Sciatic nerve (tissue), 2 donors: Measurements from ENCODE around the gene PCDHA13. TPM values are rescaled to one million over a fixed set of nuclear protein-coding genes. Genes with fewer than 3 reads are reported as not detected.
A peak's percentile ranks its signal among the peaks of the same experiment; 100 is the strongest.
"Not testable (repeated sequence)": the region's sequence is repeated elsewhere in the genome, so short reads cannot be mapped to it uniquely, and the experiment has no call there.

ENCODE experiments used
- ATAC-seq: fragments of 200-7000 bp; cut with Tn5 transposase; one replicate; pipeline ENCODE4 v1.9.1; 2020; ENCODE audit warnings: mild to moderate bottlenecking, moderate library complexity
- DNase-seq: peaks from one replicate; pipeline ENCODE4 v3.0.0-alpha.2; 2020; ENCODE audit warnings: low spot score
- intact Hi-C: fragments of 100-400 bp; cut with DNase I; formaldehyde crosslinking; loops from one replicate; pipeline ENCODE4 v1.14.2; 2022
- total RNA-seq: library from RNA; stranded (reverse); fragmentation: NEBNext Ultra II Directional; extraction: Animal tissue kit (Norgen Biotek cat#: 25700); gene quantifications from one replicate; pipeline ENCODE4 v1.2.1, GENCODE V29; 2021
- donor health status: DM: no; HTN: no; CAD: no.
- donor health status: DM: no; HTN: no; CAD: no.

The PCDHA13 gene
- total RNA-seq, 1 donor from 2014 or later: 0.85 TPM

GRCh38 chr5:140862441-140863295 lies 19.3 kb upstream of the PCDHA13 start:
- intact Hi-C loops: no loop called here
- ATAC-seq: no peak

GRCh38 chr5:140868721-140869554 lies 13.0 kb upstream of the PCDHA13 start, which contains the start of gene PCDHA11:
PCDHA11 (plus strand) TSS chr5:140868957; CDS start chr5:140869104, 147 bp downstream.
- DNase-seq: no peak
- peak; percentile 51 for ATAC-seq
- intact Hi-C loops: no loop called here

More at GRCh38 chr5:140862441-140863295, 19.3 kb upstream of the PCDHA13 start:
- DNase-seq: no peak

GRCh38 chr5:140869555-140869886 lies 12.4 kb upstream of the PCDHA13 start:
- DNase-seq: no peak
- intact Hi-C loops: no loop called here
- ATAC-seq: no peak

- intact Hi-C loops: no loop called here
- ATAC-seq (no peak), DNase-seq (no peak)
Measured at GRCh38 chr5:140870221-140871201, 11.4 kb upstream of the PCDHA13 start.

GRCh38 chr5:140875085-140876065 lies 6.5 kb upstream of the PCDHA13 start, which contains the start of gene PCDHA12:
PCDHA12 (plus strand) TSS chr5:140875308; CDS start chr5:140875473, 165 bp downstream.
- no peak for ATAC-seq
- intact Hi-C loops: no loop called here

GRCh38 chr5:140876541-140877261 lies 5.2 kb upstream of the PCDHA13 start:
- intact Hi-C loops: not testable (repeated sequence)

More at GRCh38 chr5:140875085-140876065, 6.5 kb upstream of the PCDHA13 start, which contains the start of gene PCDHA12:
- DNase-seq: no peak

GRCh38 chr5:140877262-140877581 lies 4.7 kb upstream of the PCDHA13 start:
- intact Hi-C loops: no loop called here

More at GRCh38 chr5:140876541-140877261, 5.2 kb upstream of the PCDHA13 start:
- not testable (repeated sequence) for ATAC-seq, DNase-seq

DNA sequence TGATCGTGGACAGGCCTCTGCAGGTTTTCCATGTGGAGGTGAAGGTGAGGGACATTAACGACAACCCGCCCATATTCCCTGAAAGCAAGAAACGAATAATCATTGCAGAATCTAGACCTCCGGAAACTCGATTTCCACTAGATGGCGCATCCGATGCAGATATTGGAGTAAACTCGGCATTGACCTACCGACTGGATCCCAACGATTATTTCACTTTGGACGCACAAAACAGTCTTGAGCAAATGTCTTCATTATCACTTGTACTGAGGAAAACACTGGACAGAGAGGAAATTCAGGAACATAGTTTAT lies 621 bp downstream of the PCDHA13 start:
- ATAC-seq (no peak), DNase-seq (no peak)
- intact Hi-C loops: no loop called here

More at GRCh38 chr5:140877262-140877581, 4.7 kb upstream of the PCDHA13 start:
- DNase-seq (no peak), ATAC-seq (no peak)

- intact Hi-C loops: no loop called here
- DNase-seq (no peak), ATAC-seq (no peak)
Measured at GRCh38 chr5:140883373-140883772, 1.4 kb downstream of the PCDHA13 start.

DNA sequence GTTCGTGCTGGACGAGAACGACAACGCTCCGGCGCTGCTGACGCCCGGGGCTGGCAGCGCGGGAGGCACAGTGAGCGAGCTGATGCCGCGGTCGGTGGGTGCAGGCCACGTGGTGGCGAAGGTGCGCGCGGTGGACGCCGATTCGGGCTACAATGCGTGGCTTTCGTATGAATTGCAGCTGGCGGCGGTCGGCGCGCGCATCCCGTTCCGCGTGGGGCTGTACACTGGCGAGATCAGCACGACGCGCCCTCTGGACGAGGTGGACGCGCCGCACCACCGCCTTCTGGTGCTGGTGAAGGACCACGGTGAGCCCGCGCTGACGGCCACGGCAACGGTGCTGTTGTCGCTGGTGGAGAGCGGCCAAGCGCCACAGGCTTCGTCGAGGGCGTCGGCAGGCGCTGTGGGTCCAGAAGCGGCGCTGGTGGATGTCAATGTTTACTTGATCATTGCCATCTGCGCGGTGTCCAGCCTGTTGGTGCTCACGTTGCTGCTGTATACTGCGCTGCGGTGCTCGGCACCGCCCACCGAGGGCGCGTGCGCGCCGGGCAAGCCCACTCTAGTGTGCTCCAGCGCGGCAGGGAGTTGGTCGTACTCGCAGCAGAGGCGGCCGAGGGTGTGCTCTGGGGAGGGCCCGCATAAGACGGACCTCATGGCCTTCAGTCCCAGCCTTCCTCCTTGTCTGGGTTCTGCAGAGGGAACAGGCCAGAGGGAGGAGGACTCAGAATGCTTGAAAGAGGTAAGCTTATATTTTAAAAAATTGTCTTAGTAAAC lies 2.2 kb downstream of the PCDHA13 start:
- intact Hi-C loops: no loop called here
- DNase-seq: no peak
- no peak for ATAC-seq

DNA sequence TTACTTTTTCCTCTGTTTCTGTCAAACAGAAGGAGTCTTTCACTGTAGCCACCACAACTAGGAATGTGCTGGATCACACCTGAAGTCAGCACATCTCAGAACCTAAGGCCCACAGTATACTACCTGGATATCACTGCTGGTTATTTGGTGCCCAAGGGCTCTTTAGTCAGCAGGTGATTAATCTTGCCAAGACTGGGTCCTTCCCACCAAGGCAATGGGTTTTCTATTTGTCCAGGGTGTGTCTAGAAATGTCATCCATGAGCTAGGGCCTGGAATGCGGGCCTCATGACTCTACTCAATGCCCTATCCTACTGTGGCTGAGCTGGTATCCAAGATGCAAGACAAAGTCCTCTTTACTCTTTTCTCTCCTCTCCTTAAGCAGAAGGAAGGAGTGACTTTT lies 34.4 kb downstream of the PCDHA13 start:
- ATAC-seq (no peak), DNase-seq (no peak)
- intact Hi-C loops: no loop called here

DNA sequence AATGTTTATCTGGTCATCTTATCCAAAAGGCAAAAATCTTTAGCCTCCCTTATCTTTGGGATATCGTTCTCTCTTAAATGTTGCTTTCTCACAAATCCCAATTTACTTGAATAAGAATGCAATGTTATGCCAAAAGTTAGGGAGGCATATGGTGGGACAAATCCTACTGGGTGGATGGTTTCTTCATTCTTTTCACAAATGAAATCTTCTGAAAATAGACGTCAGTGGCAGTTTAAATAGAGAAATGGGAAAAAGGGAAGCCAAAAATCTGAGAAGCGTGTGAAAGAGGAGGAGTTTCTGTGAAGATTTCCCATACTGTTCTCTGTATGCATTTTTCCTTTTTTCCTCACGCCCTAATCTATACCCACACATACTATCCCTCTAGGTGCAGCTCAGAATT lies 41.7 kb downstream of the PCDHA13 start:
- DNase-seq (no peak), ATAC-seq (no peak)
- intact Hi-C loops: no loop called here

DNA sequence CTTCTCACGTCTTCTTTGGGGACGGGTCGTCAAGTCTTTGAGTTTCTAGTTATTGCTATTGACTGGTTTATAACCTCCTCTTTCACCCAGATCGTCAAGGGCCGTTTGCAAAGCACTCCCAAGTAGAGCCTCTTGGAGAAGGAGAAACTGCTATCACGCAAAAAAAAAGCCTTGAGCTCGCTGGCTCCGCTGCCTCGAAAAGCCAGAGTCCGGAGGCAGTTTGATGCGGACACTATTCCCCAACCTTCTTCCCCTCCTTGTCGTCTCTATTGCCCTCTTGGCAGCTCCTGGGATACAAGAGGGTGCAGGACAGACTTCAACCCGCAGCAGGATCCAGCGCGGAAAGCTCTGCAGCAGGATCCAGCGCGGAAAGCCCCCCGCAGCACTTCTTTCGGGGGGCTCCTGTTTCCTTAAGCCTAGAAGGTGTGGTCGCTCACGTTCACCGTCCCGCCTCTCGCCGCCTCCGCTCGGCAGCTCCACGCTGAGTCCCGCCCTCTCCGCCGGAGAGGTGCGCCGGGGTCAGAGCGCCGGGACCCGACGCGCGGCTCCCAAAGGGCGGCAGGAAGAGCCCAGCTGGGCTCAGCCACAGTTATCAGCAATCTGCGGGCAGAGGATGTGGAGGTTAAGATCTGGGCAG lies 44.0 kb downstream of the PCDHA13 start, which contains the start of gene PCDHAC1:
Gene PCDHAC1, plus strand, starts transcription at position 494 of the 637 bp plus-strand sequence. CDS start 594 bp downstream, outside the sequence.
- ATAC-seq (peak; percentile 64), DNase-seq (no peak)
- intact Hi-C loops: no loop called here

DNA sequence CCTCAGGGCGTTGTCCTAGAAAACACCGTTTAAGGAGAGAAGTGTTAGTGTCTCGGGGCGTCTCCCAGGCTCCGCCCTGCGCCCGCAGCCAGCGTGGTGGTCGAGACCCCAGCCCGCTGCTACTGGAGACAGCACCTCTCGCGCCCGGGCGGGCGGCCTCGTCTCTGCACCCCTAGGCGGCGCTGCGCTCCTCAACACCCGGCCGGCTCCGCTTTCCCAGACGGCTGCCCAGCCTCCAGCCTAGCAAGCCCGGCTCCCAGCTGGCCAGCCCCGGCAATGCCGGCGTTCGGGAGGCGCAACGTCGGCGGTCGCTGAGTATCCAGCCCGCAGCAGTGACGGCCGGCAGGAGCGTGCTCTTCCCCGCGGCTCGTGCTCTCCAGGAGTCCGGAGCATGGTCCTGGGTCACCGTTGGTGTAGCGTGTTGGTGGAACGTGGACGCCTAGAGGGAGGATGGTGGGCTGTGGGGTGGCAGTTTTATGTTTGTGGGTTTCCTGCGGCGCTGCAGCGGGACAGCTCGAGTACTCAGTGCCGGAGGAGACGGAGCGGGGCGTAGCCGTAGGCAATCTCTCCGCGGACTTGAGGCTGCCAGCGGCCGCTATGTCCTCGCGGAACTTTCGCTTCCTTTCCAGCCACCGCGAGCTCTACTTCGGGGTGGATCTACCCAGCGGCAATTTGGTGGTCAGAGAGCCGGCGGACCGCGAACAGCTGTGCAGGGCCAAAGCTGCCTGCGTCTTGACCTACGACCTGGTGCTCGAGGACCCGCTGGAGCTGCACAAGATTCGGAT lies 44.7 kb downstream of the PCDHA13 start:
- peak; percentile 89 for ATAC-seq
- DNase-seq: peak; percentile 83
- intact Hi-C loops: no loop called here

- ATAC-seq: no peak
- intact Hi-C loops: no loop called here
- DNase-seq: no peak
Measured at GRCh38 chr5:140927228-140927573, 45.3 kb downstream of the PCDHA13 start.
